Fibroblast of peridontal ligament (primary cell): Measurements from ENCODE around the gene INPP5B.
A peak's percentile ranks its signal among the peaks of the same experiment; 100 is the strongest.
"Not testable (repeated sequence)": the region's sequence is repeated elsewhere in the genome, so short reads cannot be mapped to it uniquely, and the experiment has no call there.

Source experiments
- DNase-seq: peaks from one replicate; pipeline ENCODE4 v3.0.0-alpha.2; 2010; ENCODE audit errors: extremely low read depth

INPP5B gene

GRCh38 chr1:37948166-37948565 is 1.3 kb upstream of the INPP5B start:
- no peak for DNase-seq

- DNase-seq = no peak
Observed at GRCh38 chr1:37947364-37947763, 511 bp upstream of the INPP5B start.

GRCh38 chr1:37945743-37946702 is 830 bp downstream of the INPP5B start:
- peak; percentile 96 for DNase-seq

- DNase-seq = no peak
Observed at GRCh38 chr1:37945251-37945650, 1.6 kb downstream of the INPP5B start.

- DNase-seq = no peak
Observed at GRCh38 chr1:37944816-37945215, 2.0 kb downstream of the INPP5B start.

GRCh38 chr1:37944086-37944763 is 2.6 kb downstream of the INPP5B start:
- DNase-seq = no peak

GRCh38 chr1:37940299-37940947 is 6.4 kb downstream of the INPP5B start:
- no peak for DNase-seq

GRCh38 chr1:37936760-37937159 is 10.1 kb downstream of the INPP5B start:
- DNase-seq = not testable (repeated sequence)

GRCh38 chr1:37932759-37933158 is 14.1 kb downstream of the INPP5B start:
- peak; percentile 36 for DNase-seq

GRCh38 chr1:37931361-37932158 is 15.3 kb downstream of the INPP5B start:
- peak; percentile 84 for DNase-seq

- DNase-seq = no peak
Observed at GRCh38 chr1:37931102-37931360, 15.8 kb downstream of the INPP5B start.

GRCh38 chr1:37930246-37931101 is 16.4 kb downstream of the INPP5B start:
- DNase-seq = no peak

GRCh38 chr1:37926038-37926924 is 20.6 kb downstream of the INPP5B start:
- DNase-seq = no peak

- no peak for DNase-seq
Observed at GRCh38 chr1:37925316-37925715, 21.5 kb downstream of the INPP5B start.

GRCh38 chr1:37923551-37923889 is 23.3 kb downstream of the INPP5B start:
- no peak for DNase-seq

GRCh38 chr1:37922767-37923550 is 23.9 kb downstream of the INPP5B start:
- DNase-seq = no peak

GRCh38 chr1:37919277-37919676 is 27.6 kb downstream of the INPP5B start:
- peak; percentile 29 for DNase-seq

- DNase-seq = no peak
Observed at GRCh38 chr1:37915476-37916093, 31.3 kb downstream of the INPP5B start.
